ENCODE results near the gene TRMT44.

TRMT44 gene

GRCh38 chr4:8494218-8494617 is 53.6 kb downstream of the TRMT44 start:
- DNase-seq (ENCODE audit: low read depth, low spot score), result no peak

GRCh38 chr4:8494983-8495548 is 54.5 kb downstream of the TRMT44 start:
- no peak for DNase-seq (ENCODE audit: low read depth, low spot score)

- DNase-seq (ENCODE audit: low read depth, low spot score), result no peak
Measured at GRCh38 chr4:8495803-8496202, 55.2 kb downstream of the TRMT44 start.

GRCh38 chr4:8497762-8498161 is 57.2 kb downstream of the TRMT44 start:
- no peak for DNase-seq (ENCODE audit: low read depth, low spot score)

- DNase-seq (ENCODE audit: low read depth, low spot score), result no peak
Measured at GRCh38 chr4:8500966-8501365, 60.4 kb downstream of the TRMT44 start.

GRCh38 chr4:8501781-8502180 is 61.2 kb downstream of the TRMT44 start:
- no peak for DNase-seq (ENCODE audit: low read depth, low spot score)

- no peak for DNase-seq (ENCODE audit: low read depth, low spot score)
Measured at GRCh38 chr4:8502371-8502770, 61.8 kb downstream of the TRMT44 start.

GRCh38 chr4:8502836-8503585 is 62.4 kb downstream of the TRMT44 start:
- DNase-seq (ENCODE audit: low read depth, low spot score), result no peak

- DNase-seq (ENCODE audit: low read depth, low spot score), result no peak
Measured at GRCh38 chr4:8503801-8504200, 63.2 kb downstream of the TRMT44 start.

- DNase-seq (ENCODE audit: low read depth, low spot score), result no peak
Measured at GRCh38 chr4:8504279-8505007, 63.9 kb downstream of the TRMT44 start.

GRCh38 chr4:8505229-8505628 is 64.7 kb downstream of the TRMT44 start:
- DNase-seq (ENCODE audit: low read depth, low spot score), result no peak

GRCh38 chr4:8506006-8506372 is 65.4 kb downstream of the TRMT44 start:
- no peak for DNase-seq (ENCODE audit: low read depth, low spot score)

GRCh38 chr4:8506373-8507195 is 66.0 kb downstream of the TRMT44 start:
- no peak for DNase-seq (ENCODE audit: low read depth, low spot score)

- no peak for DNase-seq (ENCODE audit: low read depth, low spot score)
Measured at GRCh38 chr4:8507196-8507570, 66.6 kb downstream of the TRMT44 start.

- DNase-seq (ENCODE audit: low read depth, low spot score), result no peak
Measured at GRCh38 chr4:8507624-8508023, 67.0 kb downstream of the TRMT44 start.

GRCh38 chr4:8508266-8508665 is 67.7 kb downstream of the TRMT44 start:
- no peak for DNase-seq (ENCODE audit: low read depth, low spot score)

- DNase-seq (ENCODE audit: low read depth, low spot score), result no peak
Measured at GRCh38 chr4:8508740-8509139, 68.2 kb downstream of the TRMT44 start.

- DNase-seq (ENCODE audit: low read depth, low spot score), result no peak
Measured at GRCh38 chr4:8509311-8509950, 68.9 kb downstream of the TRMT44 start.

- no peak for DNase-seq (ENCODE audit: low read depth, low spot score)
Measured at GRCh38 chr4:8510191-8510590, 69.6 kb downstream of the TRMT44 start.

- DNase-seq (ENCODE audit: low read depth, low spot score), result no peak
Measured at GRCh38 chr4:8510611-8511285, 70.2 kb downstream of the TRMT44 start.

GRCh38 chr4:8512510-8512909 is 71.9 kb downstream of the TRMT44 start:
- DNase-seq (ENCODE audit: low read depth, low spot score), result no peak
